Heart right ventricle (tissue), 16 donors: ENCODE measurements around the gene SPOCK2. TPM values are rescaled to one million over a fixed set of nuclear protein-coding genes. Genes with fewer than 3 reads are reported as not detected.

Experiments
- ATAC-seq, 8 donors: fragments of 200-7000 bp; cut with Tn5 transposase; one replicate each; pipeline ENCODE4 v1.9.1; 2020; ENCODE audit warnings: mild to moderate bottlenecking in 8 of 8, moderate library complexity in 8 of 8, moderate number of reproducible peaks in 1 of 8
- DNase-seq, 2 donors: peaks; one replicate each; pipeline ENCODE4 v3.0.0-alpha.2; 2020
- H3K27ac ChIP-seq, 10 donors: fragments of 200-600 bp; sonication (generic) in 2 of 10; one replicate each; pipeline versions ENCODE4 v1.5.0 to v1.8.0; 2020 to 2022; ENCODE audit warnings: mild to moderate bottlenecking in 3 of 10
- H3K27me3 ChIP-seq, 7 donors: fragments of 200-600 bp; one replicate each; pipeline ENCODE4 v1.8.0; 2021 to 2022; ENCODE audit warnings: mild to moderate bottlenecking in 2 of 7
- H3K36me3 ChIP-seq, 9 donors: fragments of 200-600 bp; sonication (generic) in 1 of 9; one replicate each; pipeline versions ENCODE4 v1.5.0 to v1.8.0; 2020 to 2022; ENCODE audit warnings: mild to moderate bottlenecking in 2 of 9
- H3K4me1 ChIP-seq, 9 donors: fragments of 200-600 bp; sonication (generic) in 1 of 9; one replicate each; pipeline versions ENCODE4 v1.5.0 to v1.8.0; 2020 to 2022; ENCODE audit warnings: mild to moderate bottlenecking in 4 of 9
- H3K4me3 ChIP-seq, 10 donors: fragments of 200-600 bp; sonication (generic) in 2 of 10; one replicate each; pipeline versions ENCODE4 v1.5.0 to v1.8.0; 2020 to 2022; ENCODE audit warnings: mild to moderate bottlenecking in 7 of 10, moderate library complexity in 2 of 10
- H3K9me3 ChIP-seq, 11 donors: fragments of 200-600 bp in 10 of 11; sonication (generic) in 2 of 11; one replicate each; pipeline versions ENCODE4 v1.5.0 to v1.8.0; 2013 to 2022; ENCODE audit warnings: mild to moderate bottlenecking in 2 of 11, control low read depth in 1 of 11, moderate library complexity in 1 of 11
- WGBS, 2 donors: extraction: QIAGEN DNeasy Blood & Tissue Kit; methylation state at CpG; one replicate each; pipeline ENCODE4 v1.1.7; 2013; ENCODE audit warnings: inconsistent platforms in 1 of 2; 5-methylcytosine and 5-hydroxymethylcytosine counted together
- intact Hi-C, 10 donors: fragments of 100-400 bp; cut with DNase I; formaldehyde crosslinking; loops; one replicate each; pipeline versions ENCODE4 v1.11.1 to v1.14.2; 2022
- polyA plus RNA-seq, 2 donors: library from polyadenylated mRNA; stranded (reverse); fragments of 200-250 nt; gene quantifications; one replicate each; pipeline ENCODE4 v1.2.3, GENCODE V29; 2013
- total RNA-seq, 10 donors: library from RNA; stranded (reverse); fragmentation: NEBNext Ultra II Directional in 3 of 10; extraction: Animal tissue kit (Norgen Biotek cat#: 25700) in 3 of 10; gene quantifications; one replicate each; pipeline versions ENCODE4 v1.2.1 to v1.2.4, GENCODE V29; 2021 to 2023
- TF ChIP-seq, protein P1 (sequence below), 9 donors: fragments of 200-600 bp; sonication (generic) in 2 of 9; IDR thresholded peaks; one replicate each; pipeline versions ENCODE4 v1.5.0 to v1.8.0; 2021 to 2022; ENCODE audit warnings: antibody characterized with exemption in 9 of 9, mild to moderate bottlenecking in 5 of 9, moderate library complexity in 1 of 9
- donor health status: Arrhythmogenic right ventricular cardiomyopathy.
- donor health status: ischemic (EF 13 %, LVEDD 7.1; RV severe dilation, severe dysfunction).
- donor health status: healthy with polysubstance abuse.
- donor health status: DM: no; HTN: yes; CAD: no.
- donor health status: DM: no; HTN: no; CAD: no.
- donor health status: ischemic (EF 25% LVEDD 6.9; RV normal size, moderate dysfunction).
- donor health status: ischemic (EF 25% LVEDD 5.7; RV mildly dilated, moderate dysfunction).
- donor health status: healthy.
- donor health status: DM: yes; HTN: yes; CAD: no.
- donor health status: Ischemic cardiomyopathy.
- donor health status: ischemic (EF 35%, LVEDD 5.7; RV mildly dilated, moderate dysfunction).
- donor health status: nonischemic (EF 11% LVEDD 7.7; RV severe dilation, severe dysfunction).
- donor health status: DM: yes; HTN: yes; CAD: no.
- donor health status: PGD.
- donor health status: ischemic (EF 29% LVEDD 5.4; RV normal size, mild dysfunction).
- donor health status: nonischemic (EF 23%, LVEDD 6.1; RV moderate dilation, normal function).

The SPOCK2 gene
- total and polyA plus RNA-seq, 12 donors: 3.5 to 13.4 (median 6.9) TPM

DNA sequence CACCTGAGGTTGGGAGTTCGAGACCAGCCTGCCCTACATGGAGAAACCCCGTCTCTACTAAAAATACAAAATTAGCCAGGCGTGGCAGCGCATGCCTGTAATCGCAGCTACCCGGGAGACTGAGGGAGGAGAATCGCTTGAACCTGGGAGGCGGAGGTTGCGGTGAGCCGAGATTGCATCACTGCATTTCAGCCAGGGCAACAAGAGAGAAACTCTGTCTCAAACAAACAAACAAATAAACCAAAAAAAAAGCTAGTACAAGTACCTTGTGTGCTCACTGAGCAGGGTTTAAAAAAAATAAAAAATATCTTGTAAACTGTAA, 11.2 kb upstream of the SPOCK2 start:
- Histone ChIP-seq H3K4me1 (peaks cover 0 to 30% (median 22%) of the 10 kb centered on the region in 9 donors), H3K27ac (no peak overlapping the region), H3K4me3 (no peak overlapping the region), H3K36me3 (peaks cover 0 to 54% (median 18%) of the 10 kb centered on the region in 9 donors), H3K27me3 (no peaks in the 10 kb centered on the region), H3K9me3 (no peaks in the 10 kb centered on the region)
- TF ChIP-seq, protein P1, sequence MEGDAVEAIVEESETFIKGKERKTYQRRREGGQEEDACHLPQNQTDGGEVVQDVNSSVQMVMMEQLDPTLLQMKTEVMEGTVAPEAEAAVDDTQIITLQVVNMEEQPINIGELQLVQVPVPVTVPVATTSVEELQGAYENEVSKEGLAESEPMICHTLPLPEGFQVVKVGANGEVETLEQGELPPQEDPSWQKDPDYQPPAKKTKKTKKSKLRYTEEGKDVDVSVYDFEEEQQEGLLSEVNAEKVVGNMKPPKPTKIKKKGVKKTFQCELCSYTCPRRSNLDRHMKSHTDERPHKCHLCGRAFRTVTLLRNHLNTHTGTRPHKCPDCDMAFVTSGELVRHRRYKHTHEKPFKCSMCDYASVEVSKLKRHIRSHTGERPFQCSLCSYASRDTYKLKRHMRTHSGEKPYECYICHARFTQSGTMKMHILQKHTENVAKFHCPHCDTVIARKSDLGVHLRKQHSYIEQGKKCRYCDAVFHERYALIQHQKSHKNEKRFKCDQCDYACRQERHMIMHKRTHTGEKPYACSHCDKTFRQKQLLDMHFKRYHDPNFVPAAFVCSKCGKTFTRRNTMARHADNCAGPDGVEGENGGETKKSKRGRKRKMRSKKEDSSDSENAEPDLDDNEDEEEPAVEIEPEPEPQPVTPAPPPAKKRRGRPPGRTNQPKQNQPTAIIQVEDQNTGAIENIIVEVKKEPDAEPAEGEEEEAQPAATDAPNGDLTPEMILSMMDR (IDR thresholded peaks at IDR 0.05): no peak
- DNase-seq: no peak
- no peak for ATAC-seq
- intact Hi-C loops: loop anchor here in 1 of 10 donors (5.0 kb wide), 1 partner anchor 42 kb away; no protein-coding TSS in a partner anchor
- 97 to 98% methylated on average over 10 of the region's 10 CpGs for WGBS, 2 donors

DNA sequence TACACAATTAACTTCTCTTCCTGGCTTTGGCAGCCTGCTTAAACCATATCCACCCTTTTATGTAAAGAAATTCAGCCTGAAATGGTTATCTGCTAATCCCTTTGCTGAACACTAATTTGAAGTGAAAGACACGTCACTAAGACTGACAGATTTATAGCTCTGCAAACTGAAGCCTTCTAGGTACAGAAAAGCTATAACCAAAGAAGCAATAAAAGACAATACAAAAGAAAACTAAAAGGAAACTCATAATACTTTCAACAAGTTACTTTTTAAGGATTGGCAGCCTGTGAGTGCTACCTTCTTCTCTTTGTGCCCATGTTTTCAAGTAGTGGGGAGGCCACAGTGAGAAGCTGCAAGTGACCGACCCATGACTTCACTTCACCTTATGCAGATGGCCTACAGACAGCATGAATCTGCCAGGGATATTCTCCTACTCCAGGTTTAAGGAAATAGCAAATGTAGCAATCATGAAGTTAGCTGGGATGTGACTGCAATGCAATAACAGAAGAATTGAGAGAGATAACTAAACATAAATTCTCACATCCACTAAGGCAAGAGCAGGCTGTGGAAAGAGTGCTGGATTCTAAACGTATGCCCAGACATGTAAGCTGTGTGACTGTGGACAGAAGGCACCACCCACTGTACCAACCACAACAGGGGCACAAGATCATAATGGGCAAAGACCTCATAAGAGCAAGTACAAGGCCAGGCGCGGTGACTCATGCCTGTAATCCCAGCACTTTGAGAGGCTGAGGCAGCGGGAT, 10.7 kb upstream of the SPOCK2 start:
- H3K27ac ChIP-seq: peak overlapping the region in 2 of 10 donors; percentile 42 to 50
- ATAC-seq (no peak), DNase-seq (no peak)
- H3K9me3 ChIP-seq: no peaks in the 10 kb centered on the region
- 93 to 94% methylated on average over 6 of the region's 6 CpGs for WGBS, 2 donors
- no peak overlapping the region for H3K4me3 ChIP-seq
- H3K4me1 ChIP-seq: peaks cover 0 to 25% (median 20%) of the 10 kb centered on the region in 9 donors
- no peaks in the 10 kb centered on the region for H3K27me3 ChIP-seq
- TF ChIP-seq, protein P1 (IDR thresholded peaks at IDR 0.05): no peak
- peaks cover 0 to 54% (median 18%) of the 10 kb centered on the region in 9 donors for H3K36me3 ChIP-seq
- intact Hi-C loops: loop anchor here in 1 of 10 donors (5.0 kb wide), 1 partner anchor 42 kb away; no protein-coding TSS in a partner anchor

DNA sequence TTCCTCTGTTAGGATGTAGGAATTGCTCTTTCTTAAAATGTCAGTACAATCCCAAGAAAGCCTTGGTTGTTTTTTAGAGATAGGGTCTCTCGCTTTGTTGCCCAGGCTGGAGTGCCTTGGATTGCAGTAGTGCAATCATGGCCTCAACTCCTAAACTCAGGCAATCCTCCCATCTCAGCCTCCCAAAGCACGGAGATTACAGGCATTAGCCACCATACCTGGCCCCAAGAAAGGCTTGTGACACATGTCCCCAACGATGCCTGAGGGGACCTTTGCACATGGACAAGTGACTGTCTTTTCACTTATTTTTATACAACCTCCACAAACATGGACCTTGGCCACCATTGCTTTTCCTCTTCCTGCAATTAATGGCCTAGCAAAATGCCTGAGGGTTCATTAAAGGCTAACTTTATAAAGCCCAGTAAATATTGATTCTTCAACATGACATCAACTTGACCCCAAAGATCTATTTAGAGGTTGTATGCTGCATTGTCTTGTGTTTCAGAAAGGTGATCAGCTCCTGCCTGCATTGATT, 10.0 kb upstream of the SPOCK2 start:
- intact Hi-C loops: loop anchor here in 1 of 10 donors (5.0 kb wide), 1 partner anchor 41 kb away; no protein-coding TSS in a partner anchor
- ATAC-seq: peak in 5 of 8 donors; percentile 3 to 32 (median 22)
- peak overlapping the region in 5 of 10 donors; percentile 3 to 61 (median 42) for H3K27ac ChIP-seq

More for the DNA sequence above, 10.0 kb upstream of the SPOCK2 start:
- Histone ChIP-seq H3K4me3 (no peak overlapping the region), H3K27me3 (no peaks in the 10 kb centered on the region), H3K9me3 (no peaks in the 10 kb centered on the region), H3K4me1 (peaks cover 0 to 24% (median 18%) of the 10 kb centered on the region in 9 donors), H3K36me3 (peaks cover 0 to 54% (median 18%) of the 10 kb centered on the region in 9 donors)
- no peak for DNase-seq
- WGBS, 2 donors: 80 to 83% methylated on average over 3 of the region's 3 CpGs
- TF ChIP-seq, protein P1 (IDR thresholded peaks at IDR 0.05): no peak
